NCI-H446 (cell line): ENCODE results near the gene FSHB.
"Not testable (repeated sequence)": the region's sequence is repeated elsewhere in the genome, so short reads cannot be mapped to it uniquely, and the experiment has no call there.

Source experiments
- DNase-seq, 2 experiments: peaks; one replicate each; lab custom pipeline; 2025; lab: John Stamatoyannopoulos, UW

FSHB gene

GRCh38 chr11:30268638-30269037 lies 37.8 kb downstream of the FSHB start:
- DNase-seq, result not testable (repeated sequence)

DNA sequence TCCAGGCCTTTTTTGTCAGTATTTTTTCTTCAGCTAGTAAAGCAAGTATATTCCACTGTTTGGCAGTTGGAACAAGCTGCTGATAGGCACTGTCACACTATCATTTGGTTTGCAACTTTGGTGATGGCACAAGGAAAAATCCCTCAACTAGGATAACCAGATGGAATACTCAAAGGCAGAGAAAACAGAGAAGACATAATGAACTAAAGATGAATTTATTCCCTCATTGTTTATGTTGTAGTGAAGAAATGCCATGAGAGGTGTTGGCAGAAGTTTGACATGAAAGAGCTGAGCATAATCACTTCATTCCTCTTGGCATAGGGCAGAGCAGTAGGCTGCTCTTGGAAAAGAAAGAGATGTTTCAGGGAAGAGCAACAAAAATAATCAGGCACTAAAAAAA lies 39.9 kb downstream of the FSHB start:
- no peak for DNase-seq

DNA sequence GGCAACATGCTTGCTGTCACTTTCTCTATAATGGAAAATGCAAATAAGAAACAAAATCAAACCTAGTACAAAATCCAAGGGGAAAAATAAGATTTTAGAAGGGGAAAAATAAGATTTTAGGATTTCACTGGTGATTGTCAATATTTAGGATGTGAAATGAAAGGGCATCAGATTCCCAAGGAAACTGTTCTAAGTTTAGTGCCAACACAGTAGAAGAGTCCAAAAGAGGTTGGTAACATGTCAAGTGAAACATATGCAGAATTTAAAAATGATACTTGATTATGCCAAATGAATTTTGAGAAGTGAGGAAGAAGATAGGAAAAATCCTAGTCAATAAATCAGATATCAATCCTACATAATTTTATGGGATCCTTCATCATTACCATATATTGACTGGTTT lies 46.4 kb downstream of the FSHB start:
- no peak for DNase-seq

DNA sequence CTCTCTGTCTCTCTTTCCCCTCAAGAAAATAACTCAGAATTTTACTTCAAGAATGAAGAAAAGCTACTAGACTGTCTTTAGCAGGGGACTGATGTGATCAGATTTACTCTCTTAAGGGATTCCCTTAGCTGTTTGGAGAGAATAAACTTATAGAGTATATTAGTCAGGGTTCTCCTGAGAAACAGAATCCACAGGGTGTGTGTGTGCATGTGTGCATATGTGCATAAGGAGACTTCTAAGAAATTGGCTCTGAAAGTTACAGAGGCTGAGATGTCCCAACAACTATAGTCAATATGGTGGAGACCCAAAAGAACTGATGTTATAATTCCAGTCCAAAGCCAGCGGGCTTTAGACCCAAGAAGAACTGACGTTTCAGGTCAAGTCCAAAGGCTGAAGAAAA lies 49.0 kb downstream of the FSHB start:
- no peak for DNase-seq

DNA sequence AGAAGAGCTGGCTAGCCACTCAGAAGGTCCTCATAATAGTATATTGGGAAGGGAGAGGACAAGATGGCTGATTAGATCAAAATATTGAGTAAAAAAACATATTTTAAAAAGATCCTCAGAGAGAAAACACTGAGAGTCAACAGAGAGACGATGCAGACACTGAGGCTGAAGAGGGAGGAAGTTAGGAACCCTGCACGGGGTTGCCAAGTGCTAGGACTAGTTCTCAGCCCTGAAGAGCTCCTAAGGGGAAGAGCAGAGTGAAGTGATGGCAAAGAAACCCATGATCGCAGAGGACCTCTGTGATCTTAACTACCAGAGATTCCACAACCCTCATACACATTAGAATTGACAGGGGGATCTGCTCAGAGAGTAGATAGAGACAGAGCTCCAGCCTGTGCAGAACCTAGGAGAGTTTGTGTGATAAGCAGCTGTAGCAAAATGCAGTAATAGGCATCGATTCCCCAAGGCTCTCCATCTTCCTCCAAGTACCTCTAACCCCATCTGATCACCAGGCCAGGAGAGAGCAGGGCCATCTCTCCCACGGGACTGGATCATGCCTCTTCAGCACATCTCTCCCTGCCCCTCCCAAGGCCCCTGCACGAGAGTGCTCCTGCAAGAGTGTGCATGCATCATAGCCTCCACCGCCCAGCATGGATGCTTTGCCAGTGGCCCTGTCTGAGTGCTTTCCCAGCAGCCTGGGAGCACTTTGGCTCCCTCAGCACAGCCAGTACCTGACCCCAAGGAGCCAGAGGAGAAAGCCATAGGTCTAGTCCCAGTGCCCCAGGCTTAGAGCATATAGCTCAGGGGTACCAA lies 50.9 kb downstream of the FSHB start:
- no peak for DNase-seq

DNA sequence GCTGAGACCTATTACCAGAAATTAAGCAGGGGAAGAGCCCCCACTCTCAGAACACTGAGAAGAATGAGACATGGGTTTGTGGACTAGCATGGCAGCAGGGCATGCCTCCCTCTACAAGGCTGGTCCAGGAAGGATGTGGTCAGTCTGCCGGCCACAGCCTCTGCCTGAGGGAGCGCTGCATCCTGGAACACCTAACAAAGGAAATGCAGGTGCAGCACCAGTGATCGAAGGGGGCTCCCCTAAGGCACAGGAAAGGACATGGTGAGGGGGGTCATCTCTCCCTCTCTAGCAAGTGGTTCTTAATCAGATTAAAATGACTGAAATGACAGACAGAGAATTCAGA lies 51.4 kb downstream of the FSHB start:
- DNase-seq, result no peak
